ENCODE results near the gene C22orf15. TPM values are rescaled to one million over a fixed set of nuclear protein-coding genes. Genes with fewer than 3 reads are reported as not detected.

The C22orf15 gene
- polyA plus RNA-seq, 2 of the 4 experiments (the other 2 are of a cell fraction): not detected

DNA sequence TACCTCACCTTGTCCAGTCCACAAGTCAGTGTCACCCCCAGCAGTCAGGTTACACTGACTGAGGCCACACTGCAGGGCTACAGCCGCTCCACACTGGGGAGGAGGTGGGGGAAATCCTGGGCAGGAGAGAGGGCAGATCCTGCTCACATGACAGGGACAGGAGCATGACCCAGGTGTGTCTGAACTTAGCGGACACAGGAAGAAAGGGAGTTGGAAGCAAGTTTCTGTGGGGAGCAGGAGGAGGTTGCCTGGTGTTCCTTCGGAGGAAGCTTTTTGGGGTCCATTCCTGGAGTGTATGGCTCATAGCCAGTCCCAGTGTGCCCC lies 15.7 kb downstream of the C22orf15 start:
- 90% methylated on average over 2 of the region's 3 CpGs for WGBS (ENCODE audit: missing lambda C conversion rate)
- H3K9me3 ChIP-seq: no peaks in the 10 kb centered on the region
- TF ChIP-seq CHD2 (IDR thresholded peaks at IDR 0.05; ENCODE audit: low read length, partially characterized antibody) (no peak), NFE2L2 (conservative IDR thresholded peaks at IDR 0.05; ENCODE audit: low read length) (no peak), PHF8 (IDR thresholded peaks at IDR 0.05; ENCODE audit: borderline replicate concordance, low read depth) (no peak), RFX5 (IDR thresholded peaks at IDR 0.05) (no peak), RCOR1 (IDR thresholded peaks at IDR 0.05; ENCODE audit: low read depth, low read length) (no peak), BHLHE40 (IDR thresholded peaks at IDR 0.05; ENCODE audit: low read depth, low read length) (no peak), ESRRA (IDR thresholded peaks at IDR 0.05; ENCODE audit: borderline replicate concordance, low read length) (no peak), HDAC2 (IDR thresholded peaks at IDR 0.05) (no peak)
- TF ChIP-seq, protein P1, sequence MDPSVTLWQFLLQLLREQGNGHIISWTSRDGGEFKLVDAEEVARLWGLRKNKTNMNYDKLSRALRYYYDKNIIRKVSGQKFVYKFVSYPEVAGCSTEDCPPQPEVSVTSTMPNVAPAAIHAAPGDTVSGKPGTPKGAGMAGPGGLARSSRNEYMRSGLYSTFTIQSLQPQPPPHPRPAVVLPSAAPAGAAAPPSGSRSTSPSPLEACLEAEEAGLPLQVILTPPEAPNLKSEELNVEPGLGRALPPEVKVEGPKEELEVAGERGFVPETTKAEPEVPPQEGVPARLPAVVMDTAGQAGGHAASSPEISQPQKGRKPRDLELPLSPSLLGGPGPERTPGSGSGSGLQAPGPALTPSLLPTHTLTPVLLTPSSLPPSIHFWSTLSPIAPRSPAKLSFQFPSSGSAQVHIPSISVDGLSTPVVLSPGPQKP (IDR thresholded peaks at IDR 0.05; ENCODE audit: low read depth, low read length): no peak
- TF ChIP-seq, protein P2, sequence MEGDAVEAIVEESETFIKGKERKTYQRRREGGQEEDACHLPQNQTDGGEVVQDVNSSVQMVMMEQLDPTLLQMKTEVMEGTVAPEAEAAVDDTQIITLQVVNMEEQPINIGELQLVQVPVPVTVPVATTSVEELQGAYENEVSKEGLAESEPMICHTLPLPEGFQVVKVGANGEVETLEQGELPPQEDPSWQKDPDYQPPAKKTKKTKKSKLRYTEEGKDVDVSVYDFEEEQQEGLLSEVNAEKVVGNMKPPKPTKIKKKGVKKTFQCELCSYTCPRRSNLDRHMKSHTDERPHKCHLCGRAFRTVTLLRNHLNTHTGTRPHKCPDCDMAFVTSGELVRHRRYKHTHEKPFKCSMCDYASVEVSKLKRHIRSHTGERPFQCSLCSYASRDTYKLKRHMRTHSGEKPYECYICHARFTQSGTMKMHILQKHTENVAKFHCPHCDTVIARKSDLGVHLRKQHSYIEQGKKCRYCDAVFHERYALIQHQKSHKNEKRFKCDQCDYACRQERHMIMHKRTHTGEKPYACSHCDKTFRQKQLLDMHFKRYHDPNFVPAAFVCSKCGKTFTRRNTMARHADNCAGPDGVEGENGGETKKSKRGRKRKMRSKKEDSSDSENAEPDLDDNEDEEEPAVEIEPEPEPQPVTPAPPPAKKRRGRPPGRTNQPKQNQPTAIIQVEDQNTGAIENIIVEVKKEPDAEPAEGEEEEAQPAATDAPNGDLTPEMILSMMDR (IDR thresholded peaks at IDR 0.05): no peak
- TF ChIP-seq, protein P3, sequence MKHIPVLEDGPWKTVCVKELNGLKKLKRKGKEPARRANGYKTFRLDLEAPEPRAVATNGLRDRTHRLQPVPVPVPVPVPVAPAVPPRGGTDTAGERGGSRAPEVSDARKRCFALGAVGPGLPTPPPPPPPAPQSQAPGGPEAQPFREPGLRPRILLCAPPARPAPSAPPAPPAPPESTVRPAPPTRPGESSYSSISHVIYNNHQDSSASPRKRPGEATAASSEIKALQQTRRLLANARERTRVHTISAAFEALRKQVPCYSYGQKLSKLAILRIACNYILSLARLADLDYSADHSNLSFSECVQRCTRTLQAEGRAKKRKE (CRISPR knock-in tag; IDR thresholded peaks at IDR 0.05; ENCODE audit: low read depth): no peak
- TF ChIP-seq, protein P4, sequence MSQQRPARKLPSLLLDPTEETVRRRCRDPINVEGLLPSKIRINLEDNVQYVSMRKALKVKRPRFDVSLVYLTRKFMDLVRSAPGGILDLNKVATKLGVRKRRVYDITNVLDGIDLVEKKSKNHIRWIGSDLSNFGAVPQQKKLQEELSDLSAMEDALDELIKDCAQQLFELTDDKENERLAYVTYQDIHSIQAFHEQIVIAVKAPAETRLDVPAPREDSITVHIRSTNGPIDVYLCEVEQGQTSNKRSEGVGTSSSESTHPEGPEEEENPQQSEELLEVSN (IDR thresholded peaks at IDR 0.05; ENCODE audit: borderline replicate concordance, low read depth): no peak
- ChIA-PET CTCF (interaction anchor here (1.6 to 16.9 kb wide), 2 partner anchors 11 to 70 kb away, joined by 6 to 175 read pairs; partner anchors contain the start of gene CHCHD10), POLR2A (no interaction called here)
- H3K4me1 ChIP-seq: peaks cover 25% of the 10 kb centered on the region
- FAIRE-seq (no peak), DNase-seq (ENCODE audit: low read depth in 1 of 2, low spot score in 1 of 2) (no peak), ATAC-seq (no peak)
- H3K27ac ChIP-seq: no peak overlapping the region
- H3K4me3 ChIP-seq: no peak overlapping the region
- H3K4me2 ChIP-seq: no peak overlapping the region

DNA sequence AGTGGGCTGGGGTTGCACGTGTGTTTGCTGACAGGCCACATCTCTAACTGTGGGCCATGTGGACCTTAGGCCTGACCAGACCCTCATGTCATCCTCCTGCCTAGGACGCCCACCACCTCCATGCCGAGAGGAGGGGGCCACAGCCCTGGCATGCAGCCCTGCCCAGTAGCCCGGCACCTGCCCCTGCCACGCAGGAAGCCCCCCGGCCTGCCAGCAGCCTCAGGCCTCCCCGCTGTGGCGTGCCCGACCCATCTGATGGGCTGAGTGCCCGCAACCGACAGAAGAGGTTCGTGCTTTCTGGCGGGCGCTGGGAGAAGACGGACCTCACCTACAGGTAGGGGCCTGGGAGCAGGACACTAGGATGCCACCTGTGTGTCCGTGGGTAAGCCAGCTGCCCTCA lies 16.3 kb downstream of the C22orf15 start:
- H3K9me3 ChIP-seq: no peaks in the 10 kb centered on the region
- no peak overlapping the region for H3K4me3 ChIP-seq
- FAIRE-seq: no peak
- CTCF ChIA-PET: interaction anchor here (1.6 to 16.9 kb wide), 2 partner anchors 11 to 70 kb away, joined by 6 to 175 read pairs; partner anchors contain the start of gene CHCHD10
- TF ChIP-seq KDM5A (IDR thresholded peaks at IDR 0.05) (no peak), KDM1A (IDR thresholded peaks at IDR 0.05; ENCODE audit: low read depth) (no peak), SREBF2 (IDR thresholded peaks at IDR 0.05) (no peak), POLR2AphosphoS2 (conservative IDR thresholded peaks at IDR 0.05; ENCODE audit: low read length) (no peak), EHF (CRISPR knock-in tag; IDR thresholded peaks at IDR 0.05) (no peak), CHD4 (IDR thresholded peaks at IDR 0.05; ENCODE audit: borderline replicate concordance) (no peak), CBX2 (IDR thresholded peaks at IDR 0.05; ENCODE audit: borderline replicate concordance, low read depth) (no peak)
- no peak for ATAC-seq
- DNase-seq (ENCODE audit: low read depth in 1 of 2, low spot score in 1 of 2): no peak
- POLR2A ChIA-PET: no interaction called here
- 96% methylated on average over 4 of the region's 16 CpGs for whole genome bisulfite sequencing (ENCODE audit: missing lambda C conversion rate)
- no peak overlapping the region for H3K27ac ChIP-seq
- H3K4me2 ChIP-seq: no peak overlapping the region
- peaks cover 29% of the 10 kb centered on the region for H3K4me1 ChIP-seq

DNA sequence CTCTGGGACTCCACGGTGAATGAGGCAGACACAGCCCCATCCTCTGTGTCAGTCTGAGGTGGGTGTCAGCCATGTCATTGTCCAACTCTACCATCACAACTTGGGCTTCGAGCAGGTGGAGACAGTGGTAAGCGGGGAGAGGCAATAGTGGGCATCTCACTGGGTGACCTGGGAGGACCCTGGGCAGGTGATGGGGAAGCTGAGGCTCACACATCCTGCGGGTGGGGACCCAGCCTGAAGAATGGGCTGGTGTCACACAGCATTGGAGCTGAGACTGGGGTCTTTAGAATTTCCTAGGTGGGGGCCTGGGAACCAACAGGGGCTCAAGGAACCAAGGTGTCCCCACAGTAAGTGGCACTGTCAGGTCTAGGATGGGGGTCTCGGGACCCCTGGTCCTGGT lies 16.9 kb downstream of the C22orf15 start:
- ATAC-seq: no peak
- DNase-seq (ENCODE audit: low read depth in 1 of 2, low spot score in 1 of 2): no peak
- ChIA-PET CTCF (no interaction called here), POLR2A (no interaction called here)
- no peaks in the 10 kb centered on the region for H3K9me3 ChIP-seq
- no peak for FAIRE-seq
- no peak for TF ChIP-seq CHD2 (IDR thresholded peaks at IDR 0.05; ENCODE audit: low read length, partially characterized antibody)
- TF ChIP-seq RFX5 (IDR thresholded peaks at IDR 0.05): no peak
- H3K4me3 ChIP-seq: no peak overlapping the region
- H3K4me1 ChIP-seq: peaks cover 29% of the 10 kb centered on the region
- WGBS (ENCODE audit: missing lambda C conversion rate): 80% methylated on average over 2 of the region's 5 CpGs
- no peak overlapping the region for H3K4me2 ChIP-seq
- no peak overlapping the region for H3K27ac ChIP-seq

All from A549 (cell line).